Liver (tissue), 9 donors: ENCODE data around the gene PNN. TPM values are rescaled to one million over a fixed set of nuclear protein-coding genes. Genes with fewer than 3 reads are reported as not detected.
A peak's percentile ranks its signal among the peaks of the same experiment; 100 is the strongest.

Experiments
- DNase-seq: peaks from one replicate; pipeline ENCODE4 v3.0.0-alpha.2; 2017; ENCODE audit warnings: low spot score
- H3K27ac ChIP-seq, 2 donors: one replicate each; pipeline ENCODE4 v1.7.0; 2013; ENCODE audit warnings: inconsistent platforms in 2 of 2, low read length in 2 of 2, control low read depth in 1 of 2, low read depth in 1 of 2, mild to moderate bottlenecking in 1 of 2
- H3K27me3 ChIP-seq, 4 donors: one replicate each; pipeline versions ENCODE4 v1.6.1 to v1.7.0; 2013; ENCODE audit warnings: low read length in 3 of 4, inconsistent platforms in 1 of 4, mild to moderate bottlenecking in 1 of 4, moderate library complexity in 1 of 4; ENCODE audit not compliant: control insufficient read depth in 4 of 4, insufficient read depth in 4 of 4
- H3K36me3 ChIP-seq, 4 donors: one replicate each; pipeline versions ENCODE4 v1.6.1 to v1.7.0; 2013; ENCODE audit warnings: low read length in 3 of 4, mild to moderate bottlenecking in 3 of 4, low read depth in 1 of 4, moderate library complexity in 1 of 4; ENCODE audit not compliant: control insufficient read depth in 4 of 4, insufficient read depth in 3 of 4
- H3K4me1 ChIP-seq, 4 donors: one replicate each; pipeline versions ENCODE4 v1.6.1 to v1.7.0; 2013; ENCODE audit warnings: low read length in 3 of 4, mild to moderate bottlenecking in 3 of 4, moderate library complexity in 1 of 4; ENCODE audit not compliant: control insufficient read depth in 4 of 4, insufficient read depth in 4 of 4
- H3K4me3 ChIP-seq, 3 donors: one replicate each; pipeline versions ENCODE4 v1.6.1 to v1.7.0; 2013; ENCODE audit warnings: low read length in 3 of 3, control low read depth in 1 of 3, low read depth in 1 of 3, mild to moderate bottlenecking in 1 of 3
- H3K9ac ChIP-seq, 2 donors: one replicate each; pipeline ENCODE4 v1.7.0; 2013; ENCODE audit warnings: low read length in 2 of 2, mild to moderate bottlenecking in 2 of 2, moderate library complexity in 2 of 2, control low read depth in 1 of 2, low read depth in 1 of 2
- H3K9me3 ChIP-seq, 4 donors: one replicate each; pipeline versions ENCODE4 v1.6.1 to v1.7.0; 2013; ENCODE audit warnings: low read length in 3 of 4; ENCODE audit not compliant: control insufficient read depth in 4 of 4
- ATF3 ChIP-seq: IDR thresholded peaks from 2 replicates; pipeline ENCODE4 v1.6.1; 2016; ENCODE audit warnings: antibody characterized with exemption
- CTCF ChIP-seq: fragments of 150-350 bp; IDR thresholded peaks from 2 replicates; pipeline ENCODE4 v1.5.1; 2017; ENCODE audit warnings: improper control_type of control experiment, low read depth, low read length; ENCODE audit not compliant: missing input control
- GABPA ChIP-seq, 2 donors: IDR thresholded peaks in 1 of 2; conservative IDR thresholded peaks in 1 of 2; 2 replicates each; pipeline ENCODE4 v1.6.1; 2016; ENCODE audit warnings: antibody characterized with exemption in 2 of 2, mild to moderate bottlenecking in 1 of 2, moderate library complexity in 1 of 2
- HNF4A ChIP-seq, 2 donors: conservative IDR thresholded peaks; 2 replicates each; pipeline ENCODE4 v1.6.1; 2016; ENCODE audit warnings: antibody characterized with exemption in 2 of 2, mild to moderate bottlenecking in 2 of 2
- HNF4G ChIP-seq: IDR thresholded peaks from 2 replicates; pipeline ENCODE4 v1.6.1; 2016; ENCODE audit warnings: antibody characterized with exemption
- JUND ChIP-seq, 2 donors: IDR thresholded peaks; 2 replicates each; pipeline ENCODE4 v1.6.1; 2016; ENCODE audit warnings: antibody characterized with exemption in 2 of 2
- MAX ChIP-seq: IDR thresholded peaks from 2 replicates; pipeline ENCODE4 v1.6.1; 2016; ENCODE audit warnings: antibody characterized with exemption
- RAD21 ChIP-seq, 2 donors: IDR thresholded peaks; 2 replicates each; pipeline ENCODE4 v1.6.1; 2016; ENCODE audit warnings: antibody characterized with exemption in 2 of 2, mild to moderate bottlenecking in 2 of 2
- REST ChIP-seq: IDR thresholded peaks from 2 replicates; pipeline ENCODE4 v1.6.1; 2016; ENCODE audit warnings: antibody characterized with exemption, mild to moderate bottlenecking
- RXRA ChIP-seq, 2 donors: IDR thresholded peaks; 2 replicates each; pipeline ENCODE4 v1.6.1; 2017 to 2018; ENCODE audit warnings: antibody characterized with exemption in 2 of 2, mild to moderate bottlenecking in 1 of 2
- ZBTB33 ChIP-seq: IDR thresholded peaks from 2 replicates; pipeline ENCODE4 v1.6.1; 2016; ENCODE audit warnings: antibody characterized with exemption
- WGBS: extraction: QIAGEN DNeasy Blood & Tissue Kit; methylation state at CpG from one replicate; pipeline ENCODE4 v1.1.7; 2013; 5-methylcytosine and 5-hydroxymethylcytosine counted together
- polyA plus RNA-seq, 2 donors: library from polyadenylated mRNA; stranded (reverse) in 1 of 2; unstranded in 1 of 2; fragments of 200-250 nt in 1 of 2; fragments of >200 nt in 1 of 2; fragmentation: Nextera tagmentation in 1 of 2; extraction: Ambion mirVana in 1 of 2; gene quantifications; one replicate each; pipeline versions ENCODE4 v1.2.1 to v1.2.3, GENCODE V29; 2013 to 2015
- total RNA-seq, 2 donors: library from RNA; depleted of rRNA; stranded (reverse); fragments of >200 nt; gene quantifications; one replicate each; pipeline ENCODE4 v1.2.3, GENCODE V29; 2014
- donor health status: healthy.
- donor health status: healthy.
- donor health status: healthy.
- donor health status: healthy.
- donor health status: healthy.

Gene PNN
- total and polyA plus RNA-seq, 4 donors, result 11.3 to 56.7 (median 23.8) TPM

GRCh38 chr14:39168591-39168990 lies 6.5 kb upstream of the PNN start (continued):
- TF ChIP-seq ZBTB33, result no peak
- TF ChIP-seq ATF3, result no peak
- no peak for TF ChIP-seq JUND (IDR thresholded peaks at IDR 0.05)
- no peak for TF ChIP-seq RAD21 (IDR thresholded peaks at IDR 0.05)

GRCh38 chr14:39169541-39169900 lies 5.5 kb upstream of the PNN start:
- 0% methylated on average over 7 of the region's 7 CpGs for WGBS
- Histone ChIP-seq H3K9ac (peak overlapping the region; percentile 91 to 95), H3K27ac (peak overlapping the region; percentile 89 to 94), H3K27me3 (no peaks in the 10 kb centered on the region), H3K36me3 (peaks cover 0 to 2% (median under 1%) of the 10 kb centered on the region in 4 donors), H3K4me3 (peak overlapping the region; percentile 73 to 97 (median 96)), H3K9me3 (no peaks in the 10 kb centered on the region), H3K4me1 (peaks cover 10 to 26% (median 17%) of the 10 kb centered on the region in 4 donors)
- no peak for TF ChIP-seq REST
- no peak for TF ChIP-seq HNF4A (conservative IDR thresholded peaks at IDR 0.05)
- no peak for TF ChIP-seq JUND (IDR thresholded peaks at IDR 0.05)
- no peak for TF ChIP-seq RXRA (IDR thresholded peaks at IDR 0.05)
- TF ChIP-seq GABPA (IDR thresholded peaks at IDR 0.05 in 1 of 2, conservative IDR thresholded peaks at IDR 0.05 in 1 of 2), result no peak
- TF ChIP-seq HNF4G, result no peak
- TF ChIP-seq ATF3, result no peak
- TF ChIP-seq RAD21 (IDR thresholded peaks at IDR 0.05), result no peak
- DNase-seq, result no peak

- Histone ChIP-seq H3K9me3 (no peaks in the 10 kb centered on the region), H3K27me3 (no peaks in the 10 kb centered on the region), H3K36me3 (peaks cover 8 to 16% (median 16%) of the 10 kb centered on the region in 4 donors), H3K27ac (no peak overlapping the region), H3K9ac (no peak overlapping the region), H3K4me1 (peaks cover 6 to 28% (median 23%) of the 10 kb centered on the region in 4 donors), H3K4me3 (no peak overlapping the region)
- WGBS, result 93% methylated on average over 3 of the region's 3 CpGs
- no peak for TF ChIP-seq GABPA (IDR thresholded peaks at IDR 0.05 in 1 of 2, conservative IDR thresholded peaks at IDR 0.05 in 1 of 2)
- TF ChIP-seq RAD21 (IDR thresholded peaks at IDR 0.05), result no peak
- TF ChIP-seq HNF4A (conservative IDR thresholded peaks at IDR 0.05), result no peak
- TF ChIP-seq ZBTB33, result no peak
- TF ChIP-seq MAX, result no peak
- no peak for TF ChIP-seq CTCF
- DNase-seq, result no peak
These were observed 1.9 kb upstream of the PNN start for GRCh38 chr14:39173198-39173597.
